HPDE6-E6E7 (cell line): ENCODE measurements around the gene ATF7IP.
"Not testable (repeated sequence)": the region's sequence is repeated elsewhere in the genome, so short reads cannot be mapped to it uniquely, and the experiment has no call there.

Source experiments
- DNase-seq: peaks from one replicate; pipeline ENCODE4 v3.0.0; 2011; ENCODE audit warnings: missing footprints; ENCODE audit errors: extremely low spot score

Gene ATF7IP

DNA sequence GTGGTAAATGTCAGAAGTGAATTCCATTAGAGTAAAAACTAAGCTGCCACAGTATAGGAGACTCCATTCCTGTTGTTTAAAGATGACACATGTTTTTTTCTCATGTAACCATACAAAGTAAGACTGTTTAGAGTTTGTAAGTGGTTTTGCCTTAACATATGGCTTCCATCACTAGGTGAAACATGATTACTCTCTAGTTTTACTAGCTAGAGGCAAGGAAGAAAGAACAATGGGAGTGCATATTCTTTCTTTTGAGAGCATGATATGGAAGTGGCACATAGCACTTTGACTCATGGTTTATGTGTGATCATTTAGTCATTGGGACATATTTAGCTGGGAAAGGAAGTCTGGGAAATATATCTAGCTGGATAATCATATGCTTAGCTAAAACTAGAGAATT is 7.7 kb downstream of the ATF7IP start:
- peak; percentile 32 for DNase-seq

DNA sequence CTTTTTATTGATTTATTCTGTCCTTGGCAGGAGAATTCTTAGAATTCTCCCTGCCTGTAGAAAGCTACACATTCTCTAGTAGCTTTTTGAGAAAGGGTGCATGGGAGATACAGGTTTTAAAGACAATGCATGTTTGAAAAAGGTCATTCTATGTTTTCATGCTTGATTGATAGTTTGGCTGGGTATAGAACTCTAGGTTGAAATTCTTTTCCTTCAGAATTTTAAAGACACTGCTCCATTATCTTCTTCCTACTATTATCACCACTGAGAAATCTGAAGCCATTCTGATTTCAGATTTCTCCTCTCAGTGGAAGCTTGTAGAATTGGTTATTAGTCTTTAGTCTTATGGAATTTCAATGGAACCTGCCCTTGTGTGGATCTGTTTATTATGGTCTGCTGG is 14.0 kb downstream of the ATF7IP start:
- DNase-seq, result no peak

DNA sequence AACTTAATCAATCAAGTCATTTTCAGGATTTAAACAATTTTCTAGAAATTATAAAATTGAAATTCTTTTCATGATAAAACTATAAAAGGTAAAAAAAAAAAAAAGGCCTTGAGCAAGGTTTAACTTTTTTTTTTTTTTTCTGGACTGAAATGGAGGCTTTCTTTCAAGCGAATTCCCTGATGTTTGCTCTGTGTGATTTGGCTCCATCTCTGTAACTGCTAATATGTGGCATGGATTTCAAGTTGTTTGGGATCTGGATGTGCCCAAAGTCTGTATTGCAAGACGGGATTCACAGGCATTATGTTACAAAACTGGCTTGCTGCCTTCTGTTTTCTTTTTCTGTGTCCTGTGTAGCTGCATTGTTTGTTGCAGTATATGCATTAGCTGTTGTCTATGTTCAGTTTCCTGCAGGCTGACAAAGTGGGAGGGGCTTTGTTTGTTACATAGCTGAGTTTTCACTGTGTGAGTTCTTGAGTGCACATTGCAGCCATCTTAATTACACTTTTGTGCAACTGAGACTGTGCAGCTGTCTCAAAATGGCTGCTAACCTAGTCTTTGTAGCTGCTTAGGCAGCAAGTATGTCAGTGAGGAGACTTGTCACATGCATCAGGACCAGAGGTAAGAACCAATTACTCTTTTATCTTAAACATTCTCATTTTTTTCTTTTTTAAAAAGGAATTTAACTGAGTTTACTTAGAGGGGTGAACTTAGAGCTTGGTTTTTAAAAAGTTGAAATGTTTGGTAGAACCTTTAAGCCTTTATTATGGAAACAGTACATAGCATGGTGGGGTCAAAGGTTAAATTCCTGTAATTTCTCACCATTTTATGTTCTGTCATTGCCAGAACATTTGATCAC is 19.5 kb downstream of the ATF7IP start:
- DNase-seq, result peak; percentile 29

DNA sequence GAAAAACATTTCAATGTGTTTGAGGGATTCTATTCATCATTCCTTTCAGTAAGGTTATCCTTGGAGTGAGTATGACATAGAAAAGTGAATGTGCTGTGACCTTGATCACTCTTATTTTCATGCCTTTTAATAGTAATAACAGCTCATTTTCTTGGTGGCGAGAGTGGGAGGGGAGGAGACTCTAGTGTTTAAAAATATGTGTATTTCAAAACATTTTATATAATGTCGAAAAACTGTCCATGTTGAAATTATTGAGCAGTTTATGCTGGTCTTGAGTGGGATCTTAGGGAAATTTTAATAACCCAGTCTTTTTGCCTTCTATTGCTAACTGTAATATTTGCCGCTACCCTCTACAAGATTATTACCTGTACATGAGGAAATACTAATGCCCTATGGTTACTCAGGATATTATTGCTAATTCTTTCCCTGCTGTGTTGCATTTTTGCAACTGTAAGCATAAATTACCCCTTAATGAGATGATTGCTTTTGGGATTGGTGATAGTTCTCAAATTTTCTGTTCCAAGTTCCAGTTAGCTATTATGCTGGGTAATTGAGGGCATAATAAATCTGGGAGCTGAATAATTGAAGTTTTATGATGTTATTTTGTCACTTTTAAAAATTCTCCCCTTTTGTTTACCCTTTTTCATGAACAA is 21.9 kb downstream of the ATF7IP start:
- DNase-seq, result no peak

DNA sequence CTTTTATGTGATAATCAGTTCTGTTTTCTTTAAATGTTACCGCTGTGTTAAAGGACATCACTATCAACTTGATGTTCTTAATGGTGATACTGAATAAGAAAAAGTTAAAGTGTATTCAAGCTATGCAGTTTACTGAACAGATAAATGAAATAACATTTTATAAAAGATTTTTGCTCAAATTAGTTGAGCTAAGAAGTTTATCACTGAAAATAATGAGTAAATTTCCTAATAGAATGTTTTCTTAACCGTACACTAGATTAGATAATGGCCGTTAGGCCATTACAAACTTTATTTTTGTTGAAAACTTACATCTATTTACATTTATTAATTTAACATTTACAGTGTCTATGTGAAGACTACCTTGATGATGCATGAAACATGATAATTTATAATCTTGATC is 25.0 kb downstream of the ATF7IP start:
- DNase-seq, result no peak

DNA sequence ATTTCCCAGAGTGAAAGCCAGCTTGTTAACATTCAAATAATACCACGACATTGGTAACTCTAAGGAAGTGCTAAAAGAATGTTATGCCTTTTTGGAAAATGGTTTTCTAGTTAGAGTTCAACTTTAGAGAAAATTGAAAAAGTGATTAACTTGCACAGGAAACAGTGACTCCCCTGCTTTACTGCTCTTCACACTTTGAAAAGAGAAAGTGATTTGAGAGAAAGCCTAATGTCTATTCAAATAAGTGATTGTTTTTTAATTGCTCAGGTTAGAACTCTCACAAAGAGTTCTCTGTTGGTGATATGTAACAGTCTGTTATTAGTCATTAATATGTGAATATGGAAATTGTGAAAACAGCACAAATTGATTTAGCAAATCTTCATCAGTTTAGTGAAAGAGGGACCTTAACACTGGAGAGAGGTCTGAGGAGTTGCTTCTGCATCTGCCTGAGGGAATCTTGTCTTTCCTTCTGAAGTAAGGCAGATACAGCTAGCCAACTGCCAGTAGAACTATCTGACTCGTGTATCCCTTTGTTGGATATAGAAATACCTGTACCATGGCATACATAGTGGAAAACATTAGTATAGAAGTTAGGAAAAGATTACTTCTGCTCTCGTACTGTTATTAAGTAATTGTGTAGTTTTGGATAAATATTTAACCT is 25.5 kb downstream of the ATF7IP start:
- DNase-seq, result no peak

DNA sequence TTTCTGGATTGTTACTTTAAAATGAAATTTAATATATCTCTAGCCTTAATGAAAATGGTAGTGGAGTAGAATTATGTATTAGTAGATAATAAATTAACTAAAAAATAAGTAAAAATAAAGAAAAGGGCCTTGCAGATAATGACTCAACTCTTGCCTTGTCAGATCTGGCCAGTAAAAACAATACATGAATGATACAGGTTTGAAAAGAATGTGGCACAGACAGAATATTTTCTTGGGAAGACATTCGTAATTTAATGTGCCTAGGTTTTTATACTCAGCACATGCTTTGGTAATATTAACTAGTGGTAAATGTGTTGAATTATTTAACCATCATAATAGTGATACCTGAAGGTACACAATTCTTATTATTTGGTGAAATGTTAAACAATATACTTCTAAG is 28.3 kb downstream of the ATF7IP start:
- DNase-seq, result no peak

DNA sequence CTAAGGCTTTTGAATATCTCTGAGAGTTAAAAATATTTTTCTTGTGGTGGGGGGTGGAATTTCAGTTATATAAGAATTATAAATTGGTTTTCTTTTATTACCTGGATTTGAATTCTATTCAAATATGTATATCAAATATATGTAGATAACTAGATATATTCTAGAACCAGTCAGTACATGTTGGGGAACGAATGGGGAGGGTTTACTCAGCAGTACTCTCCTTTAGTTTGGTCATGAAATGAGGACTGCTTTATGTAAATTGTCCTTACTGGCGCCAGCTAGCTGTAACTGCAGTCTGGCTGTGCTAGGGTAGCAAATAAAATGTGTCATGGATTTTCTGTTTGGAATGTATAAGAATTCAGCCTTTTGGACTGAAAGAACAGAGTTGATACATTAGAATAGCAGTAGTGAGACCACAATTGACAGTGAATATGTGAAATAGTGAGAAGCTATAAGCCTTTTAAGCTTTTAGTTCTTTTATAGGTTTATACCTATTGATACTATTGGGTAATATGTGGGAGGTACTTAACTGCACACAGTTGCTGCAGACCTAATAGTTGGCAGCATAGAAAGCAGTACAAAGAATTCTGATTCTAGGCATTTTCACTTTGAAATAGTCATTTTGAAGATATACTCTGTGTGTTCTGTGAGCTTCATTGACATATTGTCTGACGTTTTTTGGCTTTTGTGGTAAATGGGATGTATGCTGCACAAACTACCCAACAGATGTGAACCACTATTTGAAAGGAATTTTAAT is 29.0 kb downstream of the ATF7IP start:
- peak; percentile 37 for DNase-seq

DNA sequence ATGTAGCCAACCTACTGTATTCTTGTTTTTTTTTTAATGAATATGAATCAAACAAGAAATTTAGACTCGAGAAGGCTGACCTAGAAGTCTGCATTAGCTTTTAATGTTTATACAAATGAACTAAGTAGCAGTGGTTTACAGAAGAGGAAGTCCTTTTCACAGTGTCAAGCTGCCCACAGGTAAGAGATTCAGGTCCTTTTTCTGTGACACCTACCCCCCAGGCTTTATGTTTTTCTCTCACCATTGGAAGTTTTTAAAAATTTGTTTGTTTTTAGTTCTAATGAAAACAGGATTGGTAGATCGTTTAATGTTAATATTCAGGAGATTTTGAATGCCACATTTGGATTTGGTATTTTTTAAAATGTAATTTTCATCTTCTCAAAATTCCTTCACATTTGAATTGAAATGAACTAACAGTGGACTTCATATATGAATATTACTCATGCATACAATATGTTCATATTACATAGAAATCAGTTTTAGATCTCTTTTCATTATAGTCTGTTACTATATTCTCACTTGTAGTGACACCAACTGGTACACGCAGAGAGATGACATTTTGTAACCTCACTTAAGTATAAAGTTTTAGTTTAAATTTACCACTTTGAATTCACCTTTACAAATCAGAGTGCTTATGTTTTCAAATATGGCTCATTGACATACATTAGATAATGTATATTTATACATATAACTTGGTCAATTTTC is 29.7 kb downstream of the ATF7IP start:
- DNase-seq, result no peak

DNA sequence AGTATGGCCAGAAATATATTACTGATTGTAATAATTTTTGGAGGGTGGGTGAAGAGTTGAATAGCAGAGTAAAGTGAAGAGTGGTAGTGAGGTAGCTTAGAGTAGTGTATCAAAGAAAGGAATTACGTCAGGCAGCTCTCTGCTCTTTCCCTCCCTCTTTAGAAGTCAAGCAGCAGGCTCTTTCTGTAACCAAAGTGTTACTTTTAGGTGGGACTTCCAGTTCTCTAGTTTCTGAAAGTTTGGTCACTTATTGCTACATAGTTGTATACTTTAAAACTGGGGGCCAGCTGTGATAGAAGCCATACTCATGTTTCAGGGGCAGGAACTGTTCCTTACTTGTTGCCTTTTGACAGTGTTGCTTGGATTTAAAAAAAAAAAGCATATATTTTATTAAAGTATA is 30.6 kb downstream of the ATF7IP start:
- DNase-seq, result no peak

DNA sequence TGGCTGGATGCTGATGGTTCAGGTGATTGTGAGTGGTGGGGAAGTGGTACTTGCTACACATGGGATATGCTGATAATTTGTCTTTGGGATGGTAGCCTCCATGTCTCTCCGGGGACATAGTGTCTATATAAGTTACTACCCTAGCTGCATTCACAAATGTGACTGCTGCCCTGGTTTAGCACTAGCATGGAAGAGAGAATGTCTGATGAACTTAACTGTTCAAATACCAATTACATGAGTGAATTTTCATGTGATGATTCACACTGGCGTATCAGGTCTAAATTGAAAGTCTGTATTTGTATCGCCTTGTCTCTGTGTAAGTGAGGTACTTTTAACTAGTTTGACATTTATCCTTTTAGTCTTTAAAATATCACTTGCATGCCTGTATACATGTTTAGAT is 34.4 kb downstream of the ATF7IP start:
- DNase-seq, result peak; percentile 22

DNA sequence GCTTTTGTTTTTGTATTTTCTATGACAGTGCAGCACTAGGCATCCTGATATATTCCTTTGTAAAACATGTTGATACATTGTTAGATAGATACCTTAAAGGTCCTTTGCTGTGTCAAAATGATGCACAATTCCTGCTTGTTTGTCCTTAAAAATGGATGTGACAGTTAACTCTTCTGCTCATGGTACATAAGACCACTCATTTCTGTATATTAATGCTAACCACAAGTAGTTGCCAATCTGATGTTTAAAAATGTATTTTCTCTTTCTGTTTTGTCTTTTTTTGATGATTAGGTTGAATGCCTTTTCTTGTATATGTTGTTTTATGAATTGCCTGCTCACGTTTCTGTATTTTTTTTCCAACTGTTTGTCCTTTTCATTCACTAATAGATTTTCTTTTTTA is 35.1 kb downstream of the ATF7IP start:
- no peak for DNase-seq

DNA sequence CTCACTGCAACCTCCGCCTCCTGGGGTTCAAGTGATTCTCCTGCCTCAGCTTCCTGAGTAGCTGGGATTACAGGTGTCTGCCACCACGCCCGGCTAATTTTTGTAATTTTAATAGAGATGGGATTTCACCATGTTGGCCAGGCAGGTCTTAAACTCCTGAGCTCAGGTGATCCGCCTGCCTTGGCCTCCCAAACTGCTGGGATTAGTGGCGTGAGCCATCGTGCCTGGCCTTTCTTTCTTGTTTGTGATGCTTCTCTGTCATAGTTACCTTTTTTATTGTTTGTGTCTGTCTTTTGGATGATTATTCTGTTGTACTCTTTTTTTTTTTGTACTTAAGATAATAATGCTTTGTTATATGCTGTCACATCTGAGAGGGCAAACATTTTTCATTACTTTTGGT is 35.8 kb downstream of the ATF7IP start:
- not testable (repeated sequence) for DNase-seq

DNA sequence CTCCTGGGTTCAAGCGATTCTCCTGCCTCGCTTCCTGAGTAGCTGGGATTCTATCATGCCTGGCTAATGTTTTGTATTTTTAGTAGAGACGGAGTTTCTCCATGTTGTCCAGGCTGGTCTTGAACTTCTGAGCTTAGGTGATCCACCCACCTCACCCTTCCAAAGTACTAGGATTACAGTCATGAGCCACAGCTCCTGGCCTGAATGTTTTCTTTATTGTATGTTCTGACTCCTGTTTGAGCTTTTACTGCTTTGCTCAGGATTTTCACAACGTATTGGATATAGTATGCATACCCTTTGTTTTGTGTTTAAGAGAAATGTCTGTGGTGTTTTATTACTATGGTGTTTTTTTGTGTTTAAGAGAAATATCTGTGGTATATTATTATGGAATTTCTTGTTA is 37.2 kb downstream of the ATF7IP start:
- no peak for DNase-seq

DNA sequence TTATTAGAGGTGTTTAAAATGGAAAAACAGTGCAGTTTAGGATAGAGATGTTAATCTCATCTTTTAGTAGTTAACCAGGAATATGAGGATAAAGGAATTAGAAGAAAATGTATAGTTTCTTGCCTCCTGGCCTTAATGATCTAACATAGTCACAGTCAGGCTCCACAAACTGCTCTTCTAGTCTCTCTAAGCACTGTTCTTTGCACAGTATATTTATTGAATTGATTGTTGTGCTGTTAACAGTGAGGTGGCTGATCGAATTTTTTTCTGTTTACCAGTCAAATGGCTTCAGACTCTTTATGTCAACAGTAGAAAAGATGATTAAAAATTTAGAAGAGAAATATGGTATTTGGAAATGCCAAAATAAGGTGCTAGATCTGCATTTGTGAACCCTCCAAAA is 37.8 kb downstream of the ATF7IP start:
- no peak for DNase-seq

DNA sequence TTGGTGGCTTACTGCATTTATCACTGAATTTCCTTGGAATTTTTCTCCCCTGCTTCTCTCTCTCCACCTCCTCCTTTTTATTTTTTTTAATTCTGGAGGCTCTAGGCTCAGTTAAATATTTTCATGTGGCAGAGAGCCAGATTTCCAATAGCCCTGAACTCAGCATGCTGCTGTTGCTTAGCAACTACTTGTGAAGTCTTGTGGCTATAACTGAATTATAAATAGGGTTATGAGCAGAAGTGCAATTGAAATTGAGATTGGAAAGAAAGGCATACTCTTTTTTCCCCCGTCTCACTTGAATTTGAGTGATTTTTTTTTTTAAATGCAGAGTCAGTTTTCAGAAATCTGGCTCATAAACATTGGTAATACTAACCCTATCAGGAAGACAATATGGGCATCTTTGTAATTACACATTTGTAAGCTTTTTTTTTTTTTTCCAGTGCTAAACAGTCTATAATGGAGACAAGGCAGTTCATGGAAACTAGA is 38.3 kb downstream of the ATF7IP start:
- DNase-seq, result no peak

DNA sequence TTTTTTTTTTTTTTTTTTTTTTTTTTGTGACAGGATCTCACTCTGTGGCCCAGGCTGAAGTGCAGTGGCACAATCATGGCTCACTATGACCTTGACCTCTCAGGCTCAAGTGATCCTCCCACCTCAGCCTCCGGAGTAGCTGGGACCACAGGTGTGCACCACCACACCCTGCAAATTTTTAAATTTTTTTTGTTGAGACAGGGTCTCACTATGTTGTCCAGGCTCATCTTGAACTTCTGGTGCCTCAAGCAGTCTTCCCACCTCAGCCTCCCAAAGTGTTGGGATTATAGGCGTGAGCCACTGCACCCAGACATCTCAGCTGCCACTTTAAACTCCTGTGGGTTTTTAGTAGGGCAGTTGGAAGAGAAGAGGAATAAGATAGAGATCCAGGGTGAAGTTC is 39.9 kb downstream of the ATF7IP start:
- DNase-seq, result not testable (repeated sequence)

DNA sequence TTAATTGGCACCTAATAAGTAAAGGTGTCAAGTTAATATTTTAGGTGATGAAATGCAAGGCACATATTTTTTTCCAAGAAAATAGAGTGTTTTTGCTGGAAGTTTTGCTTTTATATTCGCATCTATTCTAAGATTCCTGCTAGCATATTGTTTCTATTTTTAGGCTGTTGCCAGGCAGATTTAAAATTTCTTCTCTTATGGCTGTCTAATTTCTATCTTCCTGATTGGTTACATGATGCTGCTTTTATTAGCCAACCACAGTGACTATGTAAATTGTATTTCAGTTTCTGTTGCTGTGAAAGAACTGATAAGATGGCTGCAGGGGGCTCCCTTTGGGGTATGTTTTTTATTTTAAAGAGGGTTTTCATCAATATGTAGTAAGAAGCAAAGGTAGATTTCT is 42.7 kb downstream of the ATF7IP start:
- DNase-seq, result no peak

DNA sequence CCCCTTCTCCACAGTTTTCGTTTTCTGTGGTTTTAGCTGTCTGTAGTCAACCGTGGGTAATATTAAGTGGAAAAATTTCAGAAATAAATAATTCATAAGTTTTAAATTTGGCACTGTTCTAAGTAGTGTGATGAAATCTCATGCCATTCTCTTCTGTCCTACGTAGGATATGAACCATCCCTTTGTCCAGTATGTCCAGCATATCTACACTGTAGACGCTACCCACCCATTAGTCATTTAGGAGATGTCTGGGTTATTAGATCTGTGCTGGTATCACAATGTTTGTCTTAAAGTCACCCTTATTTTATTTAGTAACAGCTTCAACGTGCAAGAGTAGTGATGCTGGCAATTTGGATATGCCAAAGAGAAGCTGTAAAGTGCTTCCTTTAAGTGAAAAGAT is 44.7 kb downstream of the ATF7IP start:
- DNase-seq, result no peak

DNA sequence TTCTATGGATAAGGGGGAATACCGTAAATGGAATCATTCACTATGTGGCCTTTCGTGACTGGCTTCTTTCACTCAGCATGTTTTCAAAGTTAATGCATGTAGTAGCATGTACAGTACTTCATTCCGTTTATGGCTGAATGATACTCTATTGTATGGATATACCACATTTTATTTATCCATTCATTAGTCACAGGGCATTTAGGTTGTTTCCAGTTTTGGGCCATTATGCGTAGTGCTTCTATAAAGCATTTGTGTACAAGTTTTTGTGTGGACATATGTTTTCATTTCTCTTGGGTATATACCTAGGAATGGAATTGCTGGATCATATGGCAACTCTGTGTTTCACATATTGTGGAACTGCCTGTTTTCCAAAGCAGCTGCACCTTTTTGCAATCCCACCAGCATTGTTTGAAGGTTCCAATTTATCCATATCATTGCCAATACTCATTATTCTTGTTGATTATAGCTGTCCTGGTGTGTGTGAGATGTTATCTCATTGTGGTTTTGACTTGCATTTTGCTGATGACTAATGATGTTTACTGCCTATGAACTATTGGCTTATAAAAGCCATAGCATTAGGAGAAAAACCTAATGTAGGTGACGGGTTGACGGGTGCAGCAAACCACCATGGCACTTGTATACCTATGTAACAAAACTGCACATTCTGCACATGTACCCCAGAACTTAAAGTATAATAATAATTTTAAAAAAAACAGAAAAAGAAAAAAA is 45.5 kb downstream of the ATF7IP start:
- no peak for DNase-seq

DNA sequence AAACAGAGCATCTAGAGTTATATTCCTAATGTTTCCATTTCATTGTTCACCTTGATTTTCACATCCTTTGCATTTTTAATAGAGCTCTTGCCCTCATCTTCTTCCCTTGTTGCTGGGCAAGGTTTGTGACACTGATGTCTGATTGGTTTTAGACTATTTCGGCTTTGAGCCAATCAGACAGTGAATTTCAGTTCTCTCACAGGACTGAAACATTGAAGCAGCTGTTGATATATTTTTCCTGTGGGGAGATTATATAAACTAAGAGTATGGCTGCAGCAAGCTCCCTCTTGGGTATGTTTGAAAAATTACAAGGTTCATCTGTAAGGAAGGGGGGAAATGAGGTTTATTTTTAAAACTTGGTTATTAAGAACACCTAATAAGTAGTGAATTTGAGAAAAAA is 51.2 kb downstream of the ATF7IP start:
- peak; percentile 27 for DNase-seq
